Panc1 (cell line): ENCODE measurements around the gene TLX1. TPM values are rescaled to one million over a fixed set of nuclear protein-coding genes. Genes with fewer than 3 reads are reported as not detected.

Experiments used
- ATAC-seq: fragments of 200-7000 bp; cut with Tn5 transposase; 2 replicates; pipeline ENCODE4 v1.9.1; 2020; ENCODE audit warnings: mild to moderate bottlenecking, moderate library complexity
- BruUV-seq: library from RNA; stranded (reverse); fragments of 400-500 nt; replicated peaks from 2 replicates; lab custom pipeline; 2021; lab: Mats Ljungman, UMichigan
- CTCF ChIA-PET: fragments of 300-600 bp; sonication (Branson Sonifier 250); formaldehyde crosslinking; loops from one replicate; lab custom pipeline; 2022; ENCODE audit warnings: antibody characterized with exemption; lab: Charles Lee
- POLR2A ChIA-PET: fragments of 300-600 bp; sonication (Branson Sonifier 250); formaldehyde crosslinking; loops from one replicate; lab custom pipeline; 2022; ENCODE audit warnings: antibody characterized with exemption; lab: Charles Lee
- DNase-seq: peaks from one replicate; pipeline ENCODE4 v3.0.0-alpha.2; 2010; ENCODE audit warnings: low read depth, low spot score
- H3K27ac ChIP-seq: 2 replicates; pipeline ENCODE4 v1.5.1; 2011; ENCODE audit warnings: mild to moderate bottlenecking, low read length, inconsistent platforms
- H3K27me3 ChIP-seq: fragments of 200-500 bp; sonication (Bioruptor generic); 2 replicates; pipeline ENCODE4 v1.6.0; 2014; ENCODE audit warnings: low read length, inconsistent platforms; ENCODE audit not compliant: control insufficient read depth, insufficient read depth
- H3K36me3 ChIP-seq: fragments of 200-500 bp; sonication (Bioruptor generic); 2 replicates; pipeline ENCODE4 v1.5.1; 2014; ENCODE audit warnings: inconsistent platforms, mild to moderate bottlenecking, low read length, moderate library complexity; ENCODE audit not compliant: control insufficient read depth, insufficient read depth
- H3K4me1 ChIP-seq: 2 replicates; pipeline ENCODE4 v1.5.1; 2011; ENCODE audit warnings: inconsistent platforms, mild to moderate bottlenecking, low read length, moderate library complexity; ENCODE audit not compliant: control insufficient read depth, insufficient read depth
- H3K4me3 ChIP-seq, 2 experiments: 2 replicates each; pipeline ENCODE4 v1.5.1; 2011 to 2012; ENCODE audit warnings: low read depth in 2 of 2, low read length in 2 of 2, mild to moderate bottlenecking in 2 of 2, inconsistent platforms in 1 of 2, moderate library complexity in 1 of 2
- H3K9me3 ChIP-seq: fragments of 200-500 bp; sonication (Bioruptor generic); 2 replicates; pipeline ENCODE4 v1.5.1; 2014; ENCODE audit warnings: low read depth, mild to moderate bottlenecking, inconsistent platforms, low read length, moderate library complexity; ENCODE audit not compliant: control insufficient read depth, insufficient read depth
- POLR2AphosphoS5 ChIP-seq: IDR thresholded peaks from 2 replicates; pipeline ENCODE4 v1.6.1; 2012; ENCODE audit warnings: mild to moderate bottlenecking, low read depth, low read length, moderate library complexity
- SIN3A ChIP-seq: IDR thresholded peaks from 2 replicates; pipeline ENCODE4 v1.6.1; 2012; ENCODE audit warnings: low read depth, mild to moderate bottlenecking, low read length, moderate library complexity, borderline replicate concordance; ENCODE audit not compliant: insufficient read depth
- TCF7L2 ChIP-seq: IDR thresholded peaks from 2 replicates; pipeline ENCODE4 v1.6.1; 2011; ENCODE audit warnings: mild to moderate bottlenecking, low read depth, low read length, inconsistent platforms
- in situ Hi-C: cut with HindIII; loops from 2 replicates; pipeline ENCODE4 v1.10.0; 2016; ENCODE audit warnings: low sequenced_read_pairs, low pct_unique_long_range_greater_than_20kb
- intact Hi-C: fragments of 100-400 bp; cut with micrococcal nuclease; formaldehyde crosslinking; loops from one replicate; pipeline ENCODE4 v1.10.0; 2022; ENCODE audit not compliant: unreplicated experiment
- total RNA-seq: library from RNA; stranded (reverse); gene quantifications from one replicate; pipeline ENCODE4 v1.2.1, GENCODE V29; 2021; ENCODE audit not compliant: unreplicated experiment
- TF ChIP-seq, protein P1 (sequence below), 2 experiments: IDR thresholded peaks; 2 replicates each; pipeline ENCODE4 v1.6.1; 2011 to 2012; ENCODE audit warnings: low read depth in 2 of 2, control low read depth in 1 of 2, low read length in 1 of 2, mild to moderate bottlenecking in 1 of 2, moderate library complexity in 1 of 2; ENCODE audit not compliant: insufficient read depth in 1 of 2
- TF ChIP-seq, protein P2 (sequence below): fragments of 450-650 bp; IDR thresholded peaks from 2 replicates; pipeline ENCODE4 v1.5.1; 2017; ENCODE audit warnings: mild to moderate bottlenecking

Gene TLX1
- total RNA-seq, 1 experiment from 2014 or later, result 0.13 TPM

DNA sequence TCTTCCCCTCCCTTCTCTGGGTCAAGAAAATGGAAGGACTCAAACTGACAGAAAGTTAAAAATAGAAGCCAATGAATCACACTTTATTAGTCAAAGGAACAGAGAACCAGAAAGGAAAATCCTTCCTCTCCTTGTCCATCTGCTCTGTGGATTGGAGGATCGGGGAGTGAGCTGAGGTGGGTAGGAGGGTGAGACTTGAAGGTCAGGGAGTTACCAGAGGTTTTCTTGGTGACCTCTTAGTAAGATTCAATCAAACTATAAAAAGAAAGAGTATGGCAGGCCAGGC, 12.2 kb downstream of the TLX1 start:
- in situ Hi-C loops, result no loop called here
- H3K9me3 ChIP-seq, result no peaks in the 10 kb centered on the region
- H3K27ac ChIP-seq, result no peak overlapping the region
- H3K4me3 ChIP-seq, result no peak overlapping the region
- H3K4me1 ChIP-seq, result peaks cover 6% of the 10 kb centered on the region
- no TSS peak for BruUV-seq
- intact Hi-C loops, result loop anchor here (10.0 kb wide), 1 partner anchor 98 kb away; no protein-coding TSS in a partner anchor
- H3K27me3 ChIP-seq, result peaks cover 6% of the 10 kb centered on the region; the same call in 1 of the 2 replicates
- ATAC-seq, result no peak
- no peak for DNase-seq
- H3K36me3 ChIP-seq, result no peaks in the 10 kb centered on the region
- POLR2A ChIA-PET, result no interaction called here
- CTCF ChIA-PET, result interaction anchor here (2.3 to 5.1 kb wide), 5 partner anchors 48 to 102 kb away, joined by 18 to 206 read pairs (median 26); no protein-coding TSS in a partner anchor
- TF ChIP-seq TCF7L2, result no peak
- TF ChIP-seq, protein P1, sequence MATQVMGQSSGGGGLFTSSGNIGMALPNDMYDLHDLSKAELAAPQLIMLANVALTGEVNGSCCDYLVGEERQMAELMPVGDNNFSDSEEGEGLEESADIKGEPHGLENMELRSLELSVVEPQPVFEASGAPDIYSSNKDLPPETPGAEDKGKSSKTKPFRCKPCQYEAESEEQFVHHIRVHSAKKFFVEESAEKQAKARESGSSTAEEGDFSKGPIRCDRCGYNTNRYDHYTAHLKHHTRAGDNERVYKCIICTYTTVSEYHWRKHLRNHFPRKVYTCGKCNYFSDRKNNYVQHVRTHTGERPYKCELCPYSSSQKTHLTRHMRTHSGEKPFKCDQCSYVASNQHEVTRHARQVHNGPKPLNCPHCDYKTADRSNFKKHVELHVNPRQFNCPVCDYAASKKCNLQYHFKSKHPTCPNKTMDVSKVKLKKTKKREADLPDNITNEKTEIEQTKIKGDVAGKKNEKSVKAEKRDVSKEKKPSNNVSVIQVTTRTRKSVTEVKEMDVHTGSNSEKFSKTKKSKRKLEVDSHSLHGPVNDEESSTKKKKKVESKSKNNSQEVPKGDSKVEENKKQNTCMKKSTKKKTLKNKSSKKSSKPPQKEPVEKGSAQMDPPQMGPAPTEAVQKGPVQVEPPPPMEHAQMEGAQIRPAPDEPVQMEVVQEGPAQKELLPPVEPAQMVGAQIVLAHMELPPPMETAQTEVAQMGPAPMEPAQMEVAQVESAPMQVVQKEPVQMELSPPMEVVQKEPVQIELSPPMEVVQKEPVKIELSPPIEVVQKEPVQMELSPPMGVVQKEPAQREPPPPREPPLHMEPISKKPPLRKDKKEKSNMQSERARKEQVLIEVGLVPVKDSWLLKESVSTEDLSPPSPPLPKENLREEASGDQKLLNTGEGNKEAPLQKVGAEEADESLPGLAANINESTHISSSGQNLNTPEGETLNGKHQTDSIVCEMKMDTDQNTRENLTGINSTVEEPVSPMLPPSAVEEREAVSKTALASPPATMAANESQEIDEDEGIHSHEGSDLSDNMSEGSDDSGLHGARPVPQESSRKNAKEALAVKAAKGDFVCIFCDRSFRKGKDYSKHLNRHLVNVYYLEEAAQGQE (IDR thresholded peaks at IDR 0.05; ENCODE audit: insufficient read depth in 1 of 2, low read depth in 2 of 2, low read length in 1 of 2), result no peak

DNA sequence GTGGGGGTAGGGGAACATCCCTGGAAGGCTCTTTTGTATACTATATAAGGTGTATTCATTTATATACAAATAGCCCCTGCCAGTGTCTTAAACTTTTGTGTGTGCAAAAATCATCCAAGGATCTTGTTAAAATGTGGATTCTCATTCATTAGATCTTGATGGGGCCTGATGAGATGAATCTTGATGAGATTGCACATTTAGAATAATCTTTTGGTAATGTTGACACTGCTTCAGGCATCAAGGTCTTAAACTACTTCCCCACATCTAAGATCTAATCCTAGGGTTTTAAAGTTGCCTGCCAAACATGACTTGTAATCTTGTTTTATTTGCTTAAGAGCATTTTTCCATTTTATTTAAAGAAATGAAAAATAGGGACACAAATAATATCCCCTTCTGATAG, 13.0 kb downstream of the TLX1 start:
- H3K36me3 ChIP-seq, result no peaks in the 10 kb centered on the region
- peaks cover 6% of the 10 kb centered on the region for H3K4me1 ChIP-seq
- H3K4me3 ChIP-seq, result no peak overlapping the region
- no peaks in the 10 kb centered on the region; the same call in 1 of the 2 replicates for H3K9me3 ChIP-seq
- ChIA-PET POLR2A (no interaction called here), CTCF (interaction anchor here (5.1 kb wide), 1 partner anchor 49 kb away, joined by 206 read pairs; no protein-coding TSS in a partner anchor)
- intact Hi-C loops, result loop anchor here (10.0 kb wide), 1 partner anchor 99 kb away; no protein-coding TSS in a partner anchor
- no TSS peak for BruUV-seq
- H3K27me3 ChIP-seq, result peaks cover 6% of the 10 kb centered on the region; the same call in 1 of the 2 replicates
- H3K27ac ChIP-seq, result no peak overlapping the region
- TF ChIP-seq, protein P1 (IDR thresholded peaks at IDR 0.05; ENCODE audit: insufficient read depth in 1 of 2, low read depth in 2 of 2, low read length in 1 of 2), result no peak
- no peak for TF ChIP-seq TCF7L2
- TF ChIP-seq SIN3A, result no peak
- TF ChIP-seq, protein P2, sequence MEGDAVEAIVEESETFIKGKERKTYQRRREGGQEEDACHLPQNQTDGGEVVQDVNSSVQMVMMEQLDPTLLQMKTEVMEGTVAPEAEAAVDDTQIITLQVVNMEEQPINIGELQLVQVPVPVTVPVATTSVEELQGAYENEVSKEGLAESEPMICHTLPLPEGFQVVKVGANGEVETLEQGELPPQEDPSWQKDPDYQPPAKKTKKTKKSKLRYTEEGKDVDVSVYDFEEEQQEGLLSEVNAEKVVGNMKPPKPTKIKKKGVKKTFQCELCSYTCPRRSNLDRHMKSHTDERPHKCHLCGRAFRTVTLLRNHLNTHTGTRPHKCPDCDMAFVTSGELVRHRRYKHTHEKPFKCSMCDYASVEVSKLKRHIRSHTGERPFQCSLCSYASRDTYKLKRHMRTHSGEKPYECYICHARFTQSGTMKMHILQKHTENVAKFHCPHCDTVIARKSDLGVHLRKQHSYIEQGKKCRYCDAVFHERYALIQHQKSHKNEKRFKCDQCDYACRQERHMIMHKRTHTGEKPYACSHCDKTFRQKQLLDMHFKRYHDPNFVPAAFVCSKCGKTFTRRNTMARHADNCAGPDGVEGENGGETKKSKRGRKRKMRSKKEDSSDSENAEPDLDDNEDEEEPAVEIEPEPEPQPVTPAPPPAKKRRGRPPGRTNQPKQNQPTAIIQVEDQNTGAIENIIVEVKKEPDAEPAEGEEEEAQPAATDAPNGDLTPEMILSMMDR, result no peak
- TF ChIP-seq POLR2AphosphoS5, result no peak
- DNase-seq (no peak), ATAC-seq (no peak)
- in situ Hi-C loops, result no loop called here
